Natural killer cell (primary cell): ENCODE results near the gene TTC27. TPM values are rescaled to one million over a fixed set of nuclear protein-coding genes. Genes with fewer than 3 reads are reported as not detected.

Experiments
- ATAC-seq, 3 donors: fragments of 150-1000 bp in 2 of 3; fragments of 200-7000 bp in 1 of 3; cut with Tn5 transposase; 1 replicate in 1 of 3; 2 replicates in 2 of 3; pipeline ENCODE4 v1.10.0; 2021; ENCODE audit warnings: mild to moderate bottlenecking in 2 of 3, moderate library complexity in 2 of 3
- DNase-seq, 2 donors: peaks; one replicate each; pipeline versions ENCODE4 v3.0.0 to v3.0.0-alpha.2; 2013 to 2021; ENCODE audit warnings: mixed read lengths in 1 of 2
- H3K27ac ChIP-seq: one replicate; pipeline ENCODE4 v1.5.1; 2013; ENCODE audit warnings: mild to moderate bottlenecking, low read length
- H3K27me3 ChIP-seq: one replicate; pipeline ENCODE4 v1.6.1; 2013; ENCODE audit warnings: low read length; ENCODE audit not compliant: control insufficient read depth, insufficient read depth
- H3K36me3 ChIP-seq: one replicate; pipeline ENCODE4 v1.6.1; 2013; ENCODE audit warnings: low read length; ENCODE audit not compliant: control insufficient read depth, insufficient read depth
- H3K4me1 ChIP-seq: one replicate; pipeline ENCODE4 v1.6.1; 2013; ENCODE audit warnings: low read length; ENCODE audit not compliant: control insufficient read depth, insufficient read depth
- H3K4me3 ChIP-seq: one replicate; pipeline ENCODE4 v1.5.1; 2013; ENCODE audit warnings: low read length
- H3K9me3 ChIP-seq: one replicate; pipeline ENCODE4 v1.6.1; 2013; ENCODE audit warnings: low read length; ENCODE audit not compliant: control insufficient read depth, insufficient read depth
- H3K27ac Mint-ChIP-seq, 2 donors: one replicate each; pipeline ENCODE4 v1.8.0; 2022; ENCODE audit warnings: mild to moderate bottlenecking in 2 of 2, mixed read lengths in 2 of 2, moderate library complexity in 1 of 2
- H3K27me3 Mint-ChIP-seq, 2 donors: one replicate each; pipeline ENCODE4 v1.8.0; 2022; ENCODE audit warnings: low read depth in 2 of 2, mixed read lengths in 2 of 2
- H3K36me3 Mint-ChIP-seq: one replicate; pipeline ENCODE4 v1.8.0; 2022; ENCODE audit warnings: mixed read lengths
- H3K4me1 Mint-ChIP-seq, 2 donors: one replicate each; pipeline ENCODE4 v1.8.0; 2022; ENCODE audit warnings: mixed read lengths in 2 of 2
- H3K4me3 Mint-ChIP-seq: one replicate; pipeline ENCODE4 v1.8.0; 2022; ENCODE audit warnings: mild to moderate bottlenecking, moderate library complexity, mixed read lengths
- H3K9me3 Mint-ChIP-seq, 2 donors: one replicate each; pipeline ENCODE4 v1.8.0; 2022; ENCODE audit warnings: mixed read lengths in 2 of 2
- CTCF ChIP-seq: fragments of 200-600 bp; IDR thresholded peaks from one replicate; pipeline ENCODE4 v1.8.0; 2022; ENCODE audit warnings: antibody characterized with exemption
- WGBS: methylation state at CpG from one replicate; pipeline ENCODE4 v1.1.7; 2013; ENCODE audit warnings: missing lambda C conversion rate; ENCODE audit not compliant: insufficient coverage; 5-methylcytosine and 5-hydroxymethylcytosine counted together
- intact Hi-C: fragments of 100-400 bp; cut with micrococcal nuclease; formaldehyde crosslinking; loops from one replicate; pipeline ENCODE4 v1.14.2; 2022
- total RNA-seq, 4 donors: library from RNA; stranded (reverse); fragments of 120-200 nt in 1 of 4; gene quantifications; one replicate each; pipeline versions ENCODE4 v1.2.3 to v1.2.4, GENCODE V29; 2013 to 2022

Gene TTC27
- total RNA-seq, 3 donors from 2014 or later (not counting 1 experiment from before 2014, with no cell fraction given): 13.7 to 14.6 (median 14.1) TPM

DNA sequence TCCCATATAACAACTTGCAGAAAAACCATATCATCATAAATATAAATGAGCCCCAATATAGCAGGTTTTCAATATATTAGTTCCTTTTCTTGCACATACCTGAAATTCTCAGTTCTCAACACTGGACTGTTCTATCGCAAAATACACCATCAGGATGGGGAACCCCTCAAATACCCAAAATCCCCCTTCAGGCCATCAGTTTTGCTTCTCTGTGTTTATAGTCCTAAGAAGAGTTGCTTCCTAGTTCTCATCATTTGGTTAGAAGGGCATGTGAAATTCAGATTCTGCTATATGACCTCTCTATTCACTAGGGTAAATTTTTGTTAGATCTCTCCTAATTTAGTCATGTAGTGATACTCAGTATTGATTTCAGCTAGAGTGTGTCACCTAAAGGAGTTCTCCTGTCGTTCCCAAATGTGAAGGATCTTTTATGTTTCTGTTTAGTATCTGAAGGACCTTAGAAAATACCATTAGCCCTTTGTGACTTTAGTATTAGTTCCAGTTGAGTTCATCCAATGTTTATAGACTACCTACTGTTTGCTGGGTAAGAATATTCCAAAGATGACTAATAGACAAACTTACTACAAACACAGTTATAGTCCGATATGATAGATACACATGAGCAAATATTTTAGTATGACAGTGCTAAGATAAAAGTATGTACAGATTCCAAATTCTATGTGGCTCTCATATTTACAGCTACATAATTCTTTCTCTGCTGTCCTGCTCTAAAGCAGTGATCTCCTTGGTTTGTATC lies 115.8 kb downstream of the TTC27 start:
- Histone ChIP-seq H3K36me3 (peaks cover 8% of the 10 kb centered on the region), H3K27ac (no peak overlapping the region), H3K4me1 (no peaks in the 10 kb centered on the region), H3K4me3 (no peak overlapping the region), H3K9me3 (no peaks in the 10 kb centered on the region), H3K27me3 (no peaks in the 10 kb centered on the region)
- Mint-ChIP-seq H3K36me3 (no peaks in the 10 kb centered on the region), H3K27ac (no peak overlapping the region), H3K9me3 (no peaks in the 10 kb centered on the region), H3K4me1 (peaks cover 5 to 11% of the 10 kb centered on the region in 2 donors), H3K27me3 (no peaks in the 10 kb centered on the region), H3K4me3 (no peak overlapping the region)
- intact Hi-C loops: no loop called here
- no peak for TF ChIP-seq CTCF
- DNase-seq (no peak), ATAC-seq (no peak)
- 93% methylated on average over 2 of the region's 3 CpGs for WGBS

GRCh38 chr2:32745191-32745590 lies 117.3 kb downstream of the TTC27 start:
- H3K4me1 ChIP-seq: no peaks in the 10 kb centered on the region
- no peaks in the 10 kb centered on the region for H3K9me3 ChIP-seq
- 75% methylated on average over 2 of the region's 2 CpGs for WGBS
- H3K4me3 Mint-ChIP-seq: no peak overlapping the region
- DNase-seq (no peak), ATAC-seq (no peak)
- intact Hi-C loops: no loop called here
- H3K36me3 ChIP-seq: peaks cover 5% of the 10 kb centered on the region
- TF ChIP-seq CTCF: no peak
- H3K27me3 ChIP-seq: no peaks in the 10 kb centered on the region
- no peak overlapping the region for H3K27ac ChIP-seq
- H3K9me3 Mint-ChIP-seq: no peaks in the 10 kb centered on the region
- H3K4me3 ChIP-seq: no peak overlapping the region
- H3K36me3 Mint-ChIP-seq: no peaks in the 10 kb centered on the region
- no peaks in the 10 kb centered on the region for H3K27me3 Mint-ChIP-seq
- peaks cover 5 to 11% of the 10 kb centered on the region in 2 donors for H3K4me1 Mint-ChIP-seq
- H3K27ac Mint-ChIP-seq: no peak overlapping the region

GRCh38 chr2:32745675-32746074 lies 117.8 kb downstream of the TTC27 start:
- intact Hi-C loops: no loop called here
- 100% methylated on average over 1 of the region's 1 CpG for WGBS
- H3K4me1 ChIP-seq: no peaks in the 10 kb centered on the region
- no peaks in the 10 kb centered on the region for H3K9me3 ChIP-seq
- Mint-ChIP-seq H3K36me3 (no peaks in the 10 kb centered on the region), H3K27ac (no peak overlapping the region), H3K27me3 (no peaks in the 10 kb centered on the region), H3K4me1 (peaks cover 5 to 11% of the 10 kb centered on the region in 2 donors), H3K9me3 (no peaks in the 10 kb centered on the region), H3K4me3 (no peak overlapping the region)
- ATAC-seq: no peak
- H3K4me3 ChIP-seq: no peak overlapping the region
- TF ChIP-seq CTCF: no peak
- DNase-seq: no peak
- no peaks in the 10 kb centered on the region for H3K27me3 ChIP-seq
- no peak overlapping the region for H3K27ac ChIP-seq
- H3K36me3 ChIP-seq: peaks cover 5% of the 10 kb centered on the region

GRCh38 chr2:32746669-32747068 lies 118.8 kb downstream of the TTC27 start:
- no peak overlapping the region for H3K4me3 Mint-ChIP-seq
- intact Hi-C loops: no loop called here
- H3K27me3 Mint-ChIP-seq: no peaks in the 10 kb centered on the region
- H3K27me3 ChIP-seq: no peaks in the 10 kb centered on the region
- ATAC-seq (no peak), DNase-seq (no peak)
- no peak overlapping the region for H3K27ac ChIP-seq
- H3K4me1 ChIP-seq: no peaks in the 10 kb centered on the region
- H3K36me3 Mint-ChIP-seq: no peaks in the 10 kb centered on the region
- no peak overlapping the region for H3K4me3 ChIP-seq
- peaks cover 5 to 11% of the 10 kb centered on the region in 2 donors for H3K4me1 Mint-ChIP-seq
- no peaks in the 10 kb centered on the region for H3K9me3 ChIP-seq
- H3K9me3 Mint-ChIP-seq: no peaks in the 10 kb centered on the region
- H3K27ac Mint-ChIP-seq: no peak overlapping the region
- TF ChIP-seq CTCF: no peak
- H3K36me3 ChIP-seq: peaks cover 3% of the 10 kb centered on the region
